MCF 10A (cell line): ENCODE measurements around the gene SLC25A4. TPM values are rescaled to one million over a fixed set of nuclear protein-coding genes. Genes with fewer than 3 reads are reported as not detected.

ENCODE experiments used
- BruUV-seq: library from RNA; stranded (reverse); fragments of 400-500 nt; replicated peaks from 2 replicates; lab custom pipeline; 2021; lab: Mats Ljungman, UMichigan
- CTCF ChIA-PET: fragments of 300-600 bp; sonication (Branson Sonifier 250); formaldehyde crosslinking; extraction: SDS; loops from one replicate; lab custom pipeline; 2021; ENCODE audit warnings: antibody characterized with exemption, inconsistent platforms; lab: Yijun Ruan, JAX
- POLR2A ChIA-PET: fragments of 300-600, 350-650 bp; sonication (Branson Sonifier 250); formaldehyde crosslinking; extraction: SDS; loops from one replicate; lab custom pipeline; 2020; ENCODE audit warnings: antibody characterized with exemption, inconsistent platforms; lab: Yijun Ruan, JAX
- DNase-seq: peaks from one replicate; pipeline ENCODE4 v3.0.0-alpha.2; 2018; ENCODE audit not compliant: unreplicated experiment
- H3K27ac Mint-ChIP-seq: one replicate; pipeline ENCODE4 v1.8.0; 2022; ENCODE audit warnings: mild to moderate bottlenecking, low read depth, mixed read lengths; ENCODE audit not compliant: unreplicated experiment
- H3K27me3 Mint-ChIP-seq: one replicate; pipeline ENCODE4 v1.8.0; 2022; ENCODE audit warnings: mixed read lengths; ENCODE audit not compliant: insufficient read depth, unreplicated experiment
- H3K36me3 Mint-ChIP-seq: one replicate; pipeline ENCODE4 v1.8.0; 2022; ENCODE audit warnings: mild to moderate bottlenecking, moderate library complexity, mixed read lengths; ENCODE audit not compliant: insufficient read depth, unreplicated experiment
- H3K4me1 Mint-ChIP-seq: one replicate; pipeline ENCODE4 v1.8.0; 2022; ENCODE audit warnings: mixed read lengths; ENCODE audit not compliant: insufficient read depth, unreplicated experiment
- H3K4me3 Mint-ChIP-seq: one replicate; pipeline ENCODE4 v1.8.0; 2022; ENCODE audit warnings: mild to moderate bottlenecking, moderate library complexity, mixed read lengths; ENCODE audit not compliant: unreplicated experiment
- H3K9me3 Mint-ChIP-seq: one replicate; pipeline ENCODE4 v1.8.0; 2022; ENCODE audit warnings: mixed read lengths; ENCODE audit not compliant: unreplicated experiment
- intact Hi-C: fragments of 100-400 bp; cut with micrococcal nuclease; formaldehyde crosslinking; loops from 2 replicates; pipeline ENCODE4 v1.14.1; 2022
- total RNA-seq: library from RNA; stranded (reverse); gene quantifications from 2 replicates; pipeline ENCODE4 v1.2.3, GENCODE V29; 2022
- TF ChIP-seq, protein P1 (sequence below): fragments of 200-600 bp; IDR thresholded peaks from one replicate; pipeline ENCODE4 v1.8.0; 2022; ENCODE audit warnings: antibody characterized with exemption, mild to moderate bottlenecking; ENCODE audit not compliant: unreplicated experiment

Gene SLC25A4
- total RNA-seq, 1 experiment from 2014 or later = 18.9 TPM

GRCh38 chr4:185112104-185112503 is 31.0 kb upstream of the SLC25A4 start:
- CTCF ChIA-PET = interaction anchor here (0.5 to 0.9 kb wide), 4 partner anchors 10 to 243 kb away, joined by 3 to 4 read pairs (median 4); no protein-coding TSS in a partner anchor
- DNase-seq = peak; percentile 93
- H3K4me3 Mint-ChIP-seq = no peak overlapping the region
- peaks cover 5% of the 10 kb centered on the region for H3K4me1 Mint-ChIP-seq
- H3K9me3 Mint-ChIP-seq = no peaks in the 10 kb centered on the region
- intact Hi-C loops = no loop called here
- TF ChIP-seq, protein P1, sequence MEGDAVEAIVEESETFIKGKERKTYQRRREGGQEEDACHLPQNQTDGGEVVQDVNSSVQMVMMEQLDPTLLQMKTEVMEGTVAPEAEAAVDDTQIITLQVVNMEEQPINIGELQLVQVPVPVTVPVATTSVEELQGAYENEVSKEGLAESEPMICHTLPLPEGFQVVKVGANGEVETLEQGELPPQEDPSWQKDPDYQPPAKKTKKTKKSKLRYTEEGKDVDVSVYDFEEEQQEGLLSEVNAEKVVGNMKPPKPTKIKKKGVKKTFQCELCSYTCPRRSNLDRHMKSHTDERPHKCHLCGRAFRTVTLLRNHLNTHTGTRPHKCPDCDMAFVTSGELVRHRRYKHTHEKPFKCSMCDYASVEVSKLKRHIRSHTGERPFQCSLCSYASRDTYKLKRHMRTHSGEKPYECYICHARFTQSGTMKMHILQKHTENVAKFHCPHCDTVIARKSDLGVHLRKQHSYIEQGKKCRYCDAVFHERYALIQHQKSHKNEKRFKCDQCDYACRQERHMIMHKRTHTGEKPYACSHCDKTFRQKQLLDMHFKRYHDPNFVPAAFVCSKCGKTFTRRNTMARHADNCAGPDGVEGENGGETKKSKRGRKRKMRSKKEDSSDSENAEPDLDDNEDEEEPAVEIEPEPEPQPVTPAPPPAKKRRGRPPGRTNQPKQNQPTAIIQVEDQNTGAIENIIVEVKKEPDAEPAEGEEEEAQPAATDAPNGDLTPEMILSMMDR = no peak
- no TSS peak for BruUV-seq
- H3K27ac Mint-ChIP-seq = no peak overlapping the region
- no peaks in the 10 kb centered on the region for H3K27me3 Mint-ChIP-seq
- H3K36me3 Mint-ChIP-seq = no peaks in the 10 kb centered on the region
- POLR2A ChIA-PET = interaction anchor here (0.9 to 1.3 kb wide), 3 partner anchors 16 to 88 kb away, joined by 3 to 5 read pairs (median 4); no protein-coding TSS in a partner anchor

DNA sequence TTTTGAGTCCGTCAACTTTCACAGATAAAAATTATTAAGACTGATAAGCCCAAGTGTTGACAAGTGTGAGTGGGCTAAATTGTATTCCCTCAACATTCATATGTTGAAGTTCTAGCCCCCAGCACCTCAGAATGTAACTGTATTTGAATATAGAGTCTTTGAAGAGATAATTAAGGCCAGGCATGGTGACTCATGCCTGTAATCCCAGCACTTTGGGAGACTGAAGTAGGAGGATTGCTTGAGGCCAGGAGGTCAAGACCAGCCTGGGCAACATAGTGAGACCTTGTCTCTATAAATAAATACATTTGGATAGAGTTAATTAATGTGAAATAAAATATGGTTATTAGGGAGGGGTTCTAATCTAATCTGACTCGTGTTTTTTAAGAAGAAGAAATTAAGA is 29.7 kb upstream of the SLC25A4 start:
- CTCF ChIA-PET = interaction anchor here (0.9 kb wide), 1 partner anchor 8 kb away, joined by 3 read pairs; no protein-coding TSS in a partner anchor
- Mint-ChIP-seq H3K27ac (no peak overlapping the region), H3K36me3 (no peaks in the 10 kb centered on the region), H3K9me3 (no peaks in the 10 kb centered on the region), H3K4me1 (peaks cover 5% of the 10 kb centered on the region), H3K27me3 (no peaks in the 10 kb centered on the region), H3K4me3 (no peak overlapping the region)
- BruUV-seq = no TSS peak
- DNase-seq = no peak
- intact Hi-C loops = no loop called here
- TF ChIP-seq, protein P1 = no peak
- POLR2A ChIA-PET = no interaction called here

DNA sequence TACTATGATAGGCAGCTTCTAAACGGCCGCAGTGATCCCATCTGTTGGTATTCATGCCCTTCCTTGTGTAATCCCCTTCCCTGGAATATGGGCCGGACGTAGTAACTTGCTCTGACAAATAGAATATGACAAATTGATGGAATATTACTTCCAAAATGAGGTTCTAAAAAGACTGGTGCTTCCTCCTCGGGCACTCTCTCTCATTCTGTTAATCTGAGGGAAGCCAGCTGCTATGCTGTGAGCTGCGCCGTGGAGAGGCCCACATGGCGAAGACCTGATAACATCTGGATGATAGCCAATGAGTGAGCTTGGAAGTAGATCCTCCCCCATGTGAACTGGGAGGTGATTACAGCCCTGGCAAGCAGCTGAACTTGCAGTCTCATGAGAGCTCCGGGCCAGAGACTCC is 27.2 kb upstream of the SLC25A4 start:
- Mint-ChIP-seq H3K27ac (no peak overlapping the region), H3K36me3 (no peaks in the 10 kb centered on the region), H3K4me1 (peaks cover 5% of the 10 kb centered on the region), H3K4me3 (no peak overlapping the region), H3K27me3 (no peaks in the 10 kb centered on the region), H3K9me3 (no peaks in the 10 kb centered on the region)
- BruUV-seq = no TSS peak
- DNase-seq = no peak
- CTCF ChIA-PET = interaction anchor here (1.5 to 2.9 kb wide), 3 partner anchors 20 to 111 kb away, joined by 4 to 10 read pairs (median 5); no protein-coding TSS in a partner anchor
- POLR2A ChIA-PET = no interaction called here
- intact Hi-C loops = no loop called here
- TF ChIP-seq, protein P1 = no peak

DNA sequence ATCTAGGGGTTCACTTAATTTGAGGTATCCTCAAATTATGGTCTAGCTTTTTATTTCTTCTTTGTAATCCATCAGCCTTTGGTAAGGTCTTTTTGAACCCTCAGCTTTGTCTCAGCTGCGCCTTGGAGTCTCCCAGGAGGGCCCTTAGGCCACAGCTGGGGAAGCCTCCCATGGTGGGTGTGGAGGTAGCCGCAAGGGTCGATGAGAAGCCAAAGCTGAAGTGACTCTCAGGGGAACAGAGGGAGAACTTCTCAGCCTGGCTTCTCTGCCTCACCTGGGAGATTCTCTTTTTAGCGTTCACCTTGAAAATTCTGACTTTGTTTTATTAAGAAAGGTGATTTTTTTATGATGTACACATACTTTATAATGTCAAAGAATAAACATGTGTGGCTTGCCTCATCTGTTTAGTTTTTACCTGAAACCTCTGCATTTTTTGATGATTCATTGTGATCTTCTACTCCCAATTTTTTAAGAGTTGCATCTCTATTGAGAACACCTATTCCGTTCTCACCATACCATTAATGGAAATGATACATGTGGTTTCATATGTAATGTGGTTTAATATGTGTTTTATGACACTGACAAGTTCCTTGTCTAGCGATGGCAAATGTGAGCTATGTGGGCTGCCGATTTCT is 25.6 kb upstream of the SLC25A4 start:
- no peaks in the 10 kb centered on the region for H3K9me3 Mint-ChIP-seq
- no peaks in the 10 kb centered on the region for H3K4me1 Mint-ChIP-seq
- no peak overlapping the region for H3K4me3 Mint-ChIP-seq
- no TSS peak for BruUV-seq
- POLR2A ChIA-PET = interaction anchor here (0.7 to 1.3 kb wide), 2 partner anchors 11 to 656 kb away, joined by 3 read pairs; no protein-coding TSS in a partner anchor
- intact Hi-C loops = no loop called here
- no peak for DNase-seq
- TF ChIP-seq, protein P1 = no peak
- H3K36me3 Mint-ChIP-seq = no peaks in the 10 kb centered on the region
- CTCF ChIA-PET = interaction anchor here (0.8 to 2.9 kb wide), 3 partner anchors 16 to 104 kb away, joined by 3 to 10 read pairs (median 5); no protein-coding TSS in a partner anchor
- no peak overlapping the region for H3K27ac Mint-ChIP-seq
- H3K27me3 Mint-ChIP-seq = no peaks in the 10 kb centered on the region
